Stimulated activated CD8-positive, alpha-beta memory T cell treated with anti-CD3 and anti-CD28 coated beads, Interleukin-4, amount 100 ng/mL, for 4 hours (primary cell): Measurements from ENCODE around the gene ZSCAN4.

Experiments used
- DNase-seq, 2 donors: peaks; one replicate each; pipeline ENCODE4 v3.0.0-alpha.2; 2020; ENCODE audit warnings: low read depth in 2 of 2, low spot score in 1 of 2

ZSCAN4 gene

DNA sequence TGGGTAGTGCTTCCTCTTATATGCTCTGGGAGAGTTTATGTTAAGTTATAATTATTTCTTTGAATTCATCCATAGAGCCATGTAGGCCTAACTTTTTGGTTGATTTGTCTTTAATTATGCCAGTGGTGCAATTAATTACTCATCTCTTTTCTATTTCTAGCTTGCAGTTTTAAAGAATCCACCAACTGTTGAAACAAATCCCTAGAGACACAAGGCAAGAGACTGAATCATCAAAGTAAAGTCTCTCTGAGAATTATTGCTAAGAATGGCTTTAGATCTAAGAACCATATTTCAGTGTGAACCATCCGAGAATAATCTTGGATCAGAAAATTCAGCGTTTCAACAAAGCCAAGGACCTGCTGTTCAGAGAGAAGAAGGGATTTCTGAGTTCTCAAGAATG lies 7.1 kb downstream of the ZSCAN4 start:
- DNase-seq: no peak

DNA sequence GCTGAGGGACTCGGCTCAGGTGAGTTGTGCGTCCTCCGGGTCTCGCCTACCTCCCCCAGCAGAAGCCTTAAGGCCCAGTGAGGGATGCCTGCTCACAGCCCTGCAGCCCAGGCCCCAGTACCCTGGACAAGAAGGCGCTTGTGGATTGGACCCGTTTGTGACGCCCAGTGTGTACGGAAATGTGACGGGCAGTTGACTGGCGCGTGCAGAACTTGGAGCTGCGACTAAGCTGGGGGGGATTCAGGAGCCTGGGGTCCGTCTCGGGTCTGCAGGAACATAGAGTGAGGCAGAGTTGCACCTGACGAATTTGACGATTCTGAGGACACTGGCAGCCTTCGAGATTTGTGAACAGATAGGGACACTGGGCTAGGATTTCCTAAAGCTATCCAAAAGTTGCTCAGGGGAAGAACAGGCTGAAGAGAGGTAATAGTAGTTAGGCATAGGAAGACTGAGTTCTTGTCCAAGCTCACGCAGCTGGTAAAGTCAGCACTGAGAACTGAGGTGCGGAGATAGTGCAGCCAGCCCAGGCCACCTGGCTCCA lies 13.6 kb downstream of the ZSCAN4 start:
- no peak for DNase-seq

DNA sequence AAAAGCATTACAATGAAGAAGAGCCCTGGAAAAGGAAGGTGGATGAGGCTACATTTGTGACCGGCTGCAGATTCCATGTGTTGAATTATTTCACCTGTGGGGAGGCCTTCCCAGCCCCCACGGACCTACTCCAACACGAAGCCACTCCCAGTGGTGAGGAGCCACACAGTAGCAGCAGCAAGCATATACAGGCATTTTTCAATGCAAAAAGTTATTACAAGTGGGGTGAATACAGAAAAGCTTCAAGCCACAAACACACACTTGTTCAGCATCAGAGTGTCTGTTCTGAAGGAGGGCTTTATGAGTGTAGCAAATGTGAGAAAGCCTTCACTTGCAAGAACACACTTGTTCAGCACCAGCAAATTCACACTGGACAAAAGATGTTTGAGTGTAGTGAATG lies 18.0 kb downstream of the ZSCAN4 start:
- DNase-seq: no peak

GRCh38 chr19:57687363-57688010 lies 18.8 kb downstream of the ZSCAN4 start:
- DNase-seq: no peak

DNA sequence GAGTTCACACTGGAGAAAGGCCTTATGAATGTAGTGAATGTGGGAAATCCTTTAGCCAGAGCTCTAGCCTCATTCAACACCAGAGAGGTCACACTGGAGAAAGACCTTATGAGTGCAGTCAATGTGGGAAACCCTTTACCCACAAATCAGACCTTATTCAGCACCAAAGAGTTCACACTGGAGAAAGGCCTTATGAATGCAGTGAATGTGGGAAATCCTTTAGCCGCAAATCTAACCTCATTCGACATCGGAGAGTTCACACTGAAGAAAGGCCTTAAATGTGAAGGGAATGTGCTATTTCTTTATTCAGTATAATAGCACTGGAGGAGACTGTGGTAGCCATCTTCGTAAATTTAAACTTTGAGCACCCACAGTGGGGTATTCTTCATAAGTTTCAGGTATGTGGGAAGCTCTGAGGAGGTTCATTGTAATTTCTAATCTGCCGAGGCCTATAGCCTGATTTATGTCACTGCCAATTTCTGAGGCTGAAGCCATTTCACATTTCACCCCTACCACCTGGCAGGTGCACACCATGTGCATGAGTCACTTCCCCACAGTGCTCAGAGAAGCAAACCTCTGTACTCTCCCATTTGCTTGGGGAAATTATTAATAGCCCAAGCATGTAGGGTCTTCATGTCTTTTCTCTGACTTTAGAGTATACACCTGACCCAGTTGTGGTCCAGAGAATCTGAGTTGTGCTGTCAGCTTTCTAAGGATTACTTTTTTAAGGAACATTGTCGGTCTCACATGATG lies 19.5 kb downstream of the ZSCAN4 start:
- no peak for DNase-seq

- DNase-seq: no peak
These were observed 21.0 kb downstream of the ZSCAN4 start for GRCh38 chr19:57689750-57690149.

DNA sequence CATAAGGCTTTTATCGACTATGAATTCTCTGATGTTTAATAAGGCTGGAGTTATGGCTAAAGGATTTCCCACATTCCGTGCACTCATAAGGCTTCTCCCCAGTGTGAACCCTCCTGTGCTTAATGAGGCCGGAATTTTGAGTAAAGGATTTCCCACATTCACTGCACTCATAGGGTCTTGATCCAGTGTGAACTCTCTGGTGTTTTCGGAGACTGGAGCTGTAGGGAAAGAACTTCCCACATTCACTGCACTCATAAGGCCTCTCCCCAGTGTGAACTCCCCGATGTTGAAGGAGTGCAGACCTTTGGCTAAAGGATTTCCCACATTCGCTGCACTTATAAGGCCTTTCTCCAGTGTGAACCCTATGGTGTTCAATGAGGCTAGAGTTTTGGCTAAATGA lies 32.9 kb downstream of the ZSCAN4 start:
- no peak for DNase-seq

- no peak for DNase-seq
These were observed 37.6 kb downstream of the ZSCAN4 start for GRCh38 chr19:57706346-57706745.

DNA sequence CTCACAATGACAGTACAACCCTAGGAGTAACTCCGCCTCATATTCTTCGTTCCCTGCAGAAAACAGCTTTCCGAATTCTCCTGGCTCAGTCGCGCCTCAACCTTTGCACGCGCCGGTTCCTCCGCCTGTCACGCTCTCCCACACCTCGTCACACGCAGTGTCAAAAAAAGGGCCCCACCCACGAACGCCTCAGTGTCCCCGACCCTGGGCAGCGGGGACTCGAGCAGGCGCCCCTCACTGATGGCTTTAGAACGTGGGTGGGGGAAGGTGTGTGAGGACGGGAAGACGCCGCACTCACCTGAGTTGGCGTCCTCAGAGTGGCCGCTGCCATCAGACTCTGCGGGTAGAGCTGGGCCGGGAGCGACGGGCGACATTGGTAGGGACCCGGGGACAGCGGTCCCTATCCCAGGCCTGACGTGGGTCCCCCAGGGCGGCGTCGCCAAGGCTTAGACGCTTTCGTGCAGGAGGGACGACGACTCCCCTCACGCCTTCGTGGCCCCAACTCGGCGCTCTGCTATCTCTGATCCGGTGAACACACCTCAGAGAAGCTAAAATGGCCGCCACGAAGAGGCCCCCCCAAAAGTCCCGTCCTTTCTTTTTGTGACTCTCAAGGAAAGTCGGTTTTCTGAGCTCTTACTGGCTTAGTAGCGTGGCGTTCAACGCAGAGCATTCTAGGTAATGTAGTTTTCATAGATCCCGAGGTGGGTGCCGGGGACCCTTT lies 40.1 kb downstream of the ZSCAN4 start, which contains the start of gene ZNF154:
Gene ZNF154, minus strand, starts transcription at position 564 of the 721 bp plus-strand sequence. Its CDS starts 233 bp downstream, at position 331.
- DNase-seq: no peak

DNA sequence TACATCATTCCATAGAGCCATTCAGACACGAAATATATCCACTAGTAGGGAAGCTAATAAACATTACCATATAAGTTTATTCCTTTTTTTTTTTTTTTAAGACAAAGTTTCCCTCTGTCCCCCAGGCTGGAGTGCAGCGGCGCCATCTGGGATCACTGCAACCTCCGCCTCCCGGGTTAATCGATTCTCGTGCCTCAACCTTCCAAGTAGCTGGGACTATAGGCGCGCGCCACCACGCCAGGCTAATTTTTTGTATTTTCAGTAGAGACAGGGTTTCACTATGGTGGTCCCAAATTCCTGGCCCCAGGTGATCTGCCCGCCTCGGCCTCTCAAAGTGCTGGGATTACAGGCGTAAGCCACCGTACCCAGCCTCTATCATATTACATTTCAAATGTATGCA lies 40.9 kb downstream of the ZSCAN4 start:
- DNase-seq: no peak

- DNase-seq: no peak
These were observed 43.5 kb downstream of the ZSCAN4 start for GRCh38 chr19:57712222-57712621.

GRCh38 chr19:57719424-57719823 lies 50.7 kb downstream of the ZSCAN4 start:
- no peak for DNase-seq

- no peak for DNase-seq
These were observed 51.3 kb downstream of the ZSCAN4 start for GRCh38 chr19:57719901-57720519.

- no peak for DNase-seq
These were observed 52.1 kb downstream of the ZSCAN4 start for GRCh38 chr19:57720878-57721277.
